ENCODE data around the gene IRF2.

IRF2 gene

DNA sequence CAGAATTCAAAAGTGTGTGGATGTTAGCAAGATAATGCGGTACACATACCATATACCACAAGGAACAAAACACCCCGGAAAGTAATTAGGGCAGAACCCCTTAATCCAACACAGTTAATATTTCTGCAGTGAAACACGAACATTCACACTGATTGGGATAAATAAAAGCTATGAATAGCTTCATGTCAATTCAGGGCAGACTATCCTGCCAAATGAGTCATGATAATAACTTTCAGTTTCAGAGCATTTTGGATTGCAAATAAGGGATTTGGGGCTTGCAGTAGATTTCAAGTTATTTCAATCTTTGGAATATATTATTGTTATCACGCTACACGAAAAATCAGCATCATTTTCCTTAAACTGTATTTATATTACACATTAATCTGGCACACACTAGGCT lies 24.3 kb downstream of the IRF2 start:
- DNase-seq: no peak

- peak; percentile 37 for DNase-seq
These were observed 25.5 kb downstream of the IRF2 start for GRCh38 chr4:184448821-184449220.

GRCh38 chr4:184448141-184448540 lies 26.2 kb downstream of the IRF2 start:
- no peak for DNase-seq

DNA sequence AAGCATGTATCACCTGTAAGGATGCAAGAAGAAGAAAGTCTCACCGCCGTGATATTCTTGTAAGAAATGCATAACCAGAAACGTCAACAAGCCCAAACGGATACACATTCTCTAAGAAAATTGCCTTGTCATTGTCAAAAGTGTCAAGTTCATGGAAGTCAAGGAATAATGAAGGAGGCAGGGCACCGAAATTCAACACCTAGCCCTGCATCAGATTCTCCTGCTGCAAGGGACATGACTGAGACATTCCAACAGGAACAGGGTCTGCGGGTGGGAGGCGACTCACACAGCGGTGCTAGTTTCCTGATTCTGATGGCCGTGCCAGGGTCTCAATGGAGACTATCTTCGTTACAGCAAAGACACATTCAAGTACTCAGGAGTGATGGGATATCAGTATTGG lies 26.7 kb downstream of the IRF2 start:
- DNase-seq: no peak

- no peak for DNase-seq
These were observed 28.2 kb downstream of the IRF2 start for GRCh38 chr4:184446132-184446658.

GRCh38 chr4:184444953-184445309 lies 29.4 kb downstream of the IRF2 start:
- peak; percentile 20 for DNase-seq

DNA sequence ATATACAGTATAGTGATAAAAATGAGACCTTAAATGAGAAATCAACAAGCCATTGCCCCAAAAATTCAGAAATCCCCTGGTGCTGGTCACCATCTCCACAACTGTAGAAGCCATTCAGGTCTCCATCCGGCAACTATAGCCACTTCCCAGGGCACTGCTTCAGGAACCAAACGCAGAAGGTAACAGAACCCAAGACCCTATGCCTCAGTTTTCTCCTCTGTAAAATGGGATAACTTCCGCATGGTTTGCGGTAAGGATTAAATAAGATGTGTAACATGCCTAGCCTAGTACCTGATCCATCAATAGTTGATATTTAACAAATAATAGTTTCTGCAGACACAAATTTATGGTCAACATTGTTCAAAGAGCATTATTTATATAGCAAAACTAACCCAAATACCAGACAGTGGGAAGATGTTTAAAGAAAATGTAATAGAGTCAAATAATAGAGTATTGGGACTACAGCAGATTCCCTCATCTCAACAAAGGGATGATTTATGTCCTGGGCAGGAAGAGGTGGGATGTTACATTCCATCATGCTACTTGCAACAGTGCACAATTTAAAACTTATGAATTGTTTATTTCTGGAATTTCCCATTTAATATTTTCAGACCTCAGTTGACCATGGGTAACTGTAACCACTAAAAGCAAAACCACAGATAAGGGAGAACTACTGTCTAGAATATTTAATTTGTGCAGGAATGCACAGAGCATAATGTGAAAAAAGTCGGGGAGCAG lies 30.0 kb downstream of the IRF2 start:
- no peak for DNase-seq

DNA sequence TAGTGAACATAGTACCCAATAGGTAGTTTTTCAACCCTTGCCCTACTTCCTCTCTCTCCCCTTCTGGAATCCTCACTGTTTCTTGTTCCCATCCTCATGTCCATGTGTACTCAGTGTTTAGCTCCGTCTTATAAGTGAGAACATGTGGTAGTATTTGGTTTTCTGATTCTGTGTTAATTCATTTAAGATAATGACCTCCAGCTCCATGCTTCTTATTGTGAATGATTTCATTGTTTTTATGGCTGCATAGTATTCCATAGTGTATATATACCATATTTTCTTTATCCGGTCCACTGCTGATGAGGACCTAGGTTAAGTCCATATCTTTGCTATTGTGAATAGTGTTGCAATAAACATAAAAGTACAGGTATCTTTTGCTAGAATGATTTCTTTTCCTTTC lies 31.0 kb downstream of the IRF2 start:
- DNase-seq: no peak

- DNase-seq: no peak
These were observed 32.1 kb downstream of the IRF2 start for GRCh38 chr4:184442314-184442635.

GRCh38 chr4:184441461-184442313 lies 32.7 kb downstream of the IRF2 start:
- DNase-seq: no peak

- no peak for DNase-seq
These were observed 33.6 kb downstream of the IRF2 start for GRCh38 chr4:184440595-184441358.

- no peak for DNase-seq
These were observed 34.3 kb downstream of the IRF2 start for GRCh38 chr4:184439856-184440594.

GRCh38 chr4:184439386-184439785 lies 35.0 kb downstream of the IRF2 start:
- no peak for DNase-seq

DNA sequence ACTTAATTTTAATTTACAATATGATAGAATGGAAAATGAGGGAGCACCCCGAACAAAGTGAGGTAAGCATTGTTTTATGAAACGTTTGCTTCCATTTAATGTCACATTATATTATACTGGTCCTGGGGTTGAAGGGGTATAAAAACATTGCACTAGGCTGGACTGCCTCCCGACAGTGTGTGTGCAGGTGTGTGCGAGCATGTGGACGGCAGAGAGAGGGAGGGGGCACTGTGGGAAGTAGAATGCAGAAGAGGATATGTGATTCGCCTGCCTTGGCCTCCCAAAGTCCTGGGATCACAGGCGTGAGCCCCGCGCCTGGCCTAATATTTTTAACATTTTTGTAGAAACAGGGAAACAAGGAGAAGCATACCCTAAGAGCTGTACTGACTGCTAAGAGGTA lies 36.0 kb downstream of the IRF2 start:
- no peak for DNase-seq

- no peak for DNase-seq
These were observed 36.6 kb downstream of the IRF2 start for GRCh38 chr4:184437565-184438265.

GRCh38 chr4:184434501-184435066 lies 39.8 kb downstream of the IRF2 start:
- DNase-seq: no peak

- no peak for DNase-seq
These were observed 40.3 kb downstream of the IRF2 start for GRCh38 chr4:184434021-184434420.

DNA sequence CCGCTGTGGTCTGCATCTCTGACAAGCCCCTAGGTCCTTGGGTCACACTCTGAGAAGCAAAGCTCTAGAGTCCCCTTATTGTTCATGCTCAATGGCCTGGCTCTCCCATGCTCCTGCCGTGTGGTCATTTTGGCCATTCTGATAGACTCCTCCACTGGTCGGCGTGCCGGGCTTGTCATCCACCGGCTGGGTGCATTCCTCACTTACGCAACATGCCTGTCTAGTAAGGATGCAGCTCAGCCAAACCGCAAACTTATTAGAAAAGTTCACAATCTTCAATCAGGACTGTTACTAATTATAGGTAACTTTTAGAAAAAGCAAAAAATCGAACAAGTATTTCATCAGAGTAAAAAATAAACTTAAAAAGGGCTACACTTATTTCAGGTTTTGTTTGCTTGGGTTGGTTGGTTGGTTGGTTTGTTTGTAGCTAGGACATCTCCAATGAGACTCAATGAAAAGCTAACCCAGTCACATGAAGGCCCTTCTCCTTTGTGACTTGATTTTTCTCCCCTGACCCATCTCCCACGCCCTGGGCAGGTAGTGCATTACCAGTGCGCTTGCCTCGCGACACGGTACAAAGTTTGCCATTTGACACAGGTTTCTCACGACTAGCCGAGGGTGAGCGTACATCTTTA lies 41.0 kb downstream of the IRF2 start:
- DNase-seq: no peak

DNA sequence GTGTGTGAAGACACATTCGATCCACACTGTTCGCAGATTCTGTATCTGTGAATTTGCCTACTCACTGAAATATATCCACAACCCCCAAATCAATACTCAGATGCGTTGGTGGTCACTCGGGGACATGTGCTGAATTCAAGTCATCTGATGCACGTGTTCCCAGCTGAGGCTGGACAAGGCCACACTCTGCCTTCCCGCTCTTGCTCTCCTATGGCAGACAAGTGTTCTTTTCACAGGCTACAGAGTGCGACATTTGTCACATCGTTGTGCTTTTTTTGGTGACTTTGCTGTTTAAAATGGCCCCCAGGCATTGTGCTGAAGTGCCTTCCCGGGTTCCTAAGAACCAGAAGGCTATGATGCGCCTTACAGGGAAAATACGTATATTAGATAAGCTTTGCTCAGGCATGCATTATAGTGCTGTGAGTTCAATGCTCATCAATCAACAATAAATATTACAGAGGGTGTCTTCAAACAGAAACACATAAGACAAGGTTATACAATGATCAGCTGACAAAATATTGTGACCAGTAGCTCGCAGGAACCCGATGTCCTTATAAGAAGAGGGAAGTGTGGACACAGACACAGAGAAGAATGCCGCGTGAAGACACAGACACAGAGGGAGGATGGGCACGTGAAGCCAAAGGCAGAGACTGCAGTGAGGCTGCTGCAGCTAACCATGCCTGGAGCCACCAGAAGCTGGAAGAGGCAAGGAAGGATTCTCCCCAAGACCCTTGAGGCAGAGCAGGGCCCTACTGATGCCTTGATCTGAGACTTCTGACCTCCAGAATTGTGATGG lies 42.0 kb downstream of the IRF2 start:
- DNase-seq: no peak

DNA sequence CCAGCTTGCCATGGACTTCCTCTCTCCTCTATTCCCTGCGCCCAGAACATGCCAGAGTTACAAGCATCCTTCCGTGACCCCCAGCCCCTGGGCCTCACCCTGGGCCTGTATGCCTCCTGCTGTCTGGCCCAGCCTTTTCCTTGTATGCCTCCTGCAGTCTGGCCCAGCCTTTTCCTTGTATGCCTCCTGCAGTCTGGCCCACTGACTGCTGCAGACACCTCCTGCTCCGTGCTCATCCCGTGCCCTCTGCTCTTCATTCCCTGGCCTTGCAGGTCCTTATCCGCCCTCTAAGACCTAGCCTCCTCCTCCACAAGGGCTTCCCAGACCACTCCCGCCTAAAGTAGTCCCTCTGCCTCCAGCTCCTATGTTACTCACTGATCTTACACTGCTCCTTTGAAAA lies 44.2 kb downstream of the IRF2 start:
- DNase-seq: no peak
